ENCODE measurements around the gene UBQLN3.

The UBQLN3 gene

GRCh38 chr11:5553343-5553742, 43.6 kb upstream of the UBQLN3 start:
- peaks cover 9% of the 10 kb centered on the region for H3K4me1 ChIP-seq (ENCODE audit: low read length)
- no peaks in the 10 kb centered on the region for H4K20me1 ChIP-seq (ENCODE audit: insufficient read depth, low read length)
- peak; percentile 10 for DNase-seq
- peak overlapping the region; percentile 19; the same call in 1 of the 2 replicates for H3K4me2 ChIP-seq (ENCODE audit: low read depth, low read length)
- TF ChIP-seq EZH2phosphoT487 (IDR thresholded peaks at IDR 0.05; ENCODE audit: low read length) = no peak
- TF ChIP-seq, protein P1, sequence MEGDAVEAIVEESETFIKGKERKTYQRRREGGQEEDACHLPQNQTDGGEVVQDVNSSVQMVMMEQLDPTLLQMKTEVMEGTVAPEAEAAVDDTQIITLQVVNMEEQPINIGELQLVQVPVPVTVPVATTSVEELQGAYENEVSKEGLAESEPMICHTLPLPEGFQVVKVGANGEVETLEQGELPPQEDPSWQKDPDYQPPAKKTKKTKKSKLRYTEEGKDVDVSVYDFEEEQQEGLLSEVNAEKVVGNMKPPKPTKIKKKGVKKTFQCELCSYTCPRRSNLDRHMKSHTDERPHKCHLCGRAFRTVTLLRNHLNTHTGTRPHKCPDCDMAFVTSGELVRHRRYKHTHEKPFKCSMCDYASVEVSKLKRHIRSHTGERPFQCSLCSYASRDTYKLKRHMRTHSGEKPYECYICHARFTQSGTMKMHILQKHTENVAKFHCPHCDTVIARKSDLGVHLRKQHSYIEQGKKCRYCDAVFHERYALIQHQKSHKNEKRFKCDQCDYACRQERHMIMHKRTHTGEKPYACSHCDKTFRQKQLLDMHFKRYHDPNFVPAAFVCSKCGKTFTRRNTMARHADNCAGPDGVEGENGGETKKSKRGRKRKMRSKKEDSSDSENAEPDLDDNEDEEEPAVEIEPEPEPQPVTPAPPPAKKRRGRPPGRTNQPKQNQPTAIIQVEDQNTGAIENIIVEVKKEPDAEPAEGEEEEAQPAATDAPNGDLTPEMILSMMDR (IDR thresholded peaks at IDR 0.05; ENCODE audit: low read length) = peak; percentile 43
- 0 out of 2 replicates have a peak overlapping the region, but pooled peaks have one; percentile 6 for H2AFZ ChIP-seq (ENCODE audit: low read length)
- H3K9me3 ChIP-seq (replicated peaks; ENCODE audit: insufficient read depth, low read length) = no peaks in the 10 kb centered on the region
- no peak overlapping the region for H3K27ac ChIP-seq (ENCODE audit: low read length)
- no peak overlapping the region; the same call in 1 of the 2 replicates for H3K9ac ChIP-seq (ENCODE audit: low read length)
- no peak overlapping the region for H3K4me3 ChIP-seq (ENCODE audit: low read length)
- no peaks in the 10 kb centered on the region for H3K79me2 ChIP-seq (ENCODE audit: low read length)
- no peaks in the 10 kb centered on the region for H3F3A ChIP-seq (ENCODE audit: insufficient read depth, low read length)
- H3K36me3 ChIP-seq (replicated peaks; ENCODE audit: insufficient read depth, low read length) = no peaks in the 10 kb centered on the region
- H3K9me2 ChIP-seq (replicated peaks; ENCODE audit: insufficient read depth, low read length) = no peaks in the 10 kb centered on the region
- no peaks in the 10 kb centered on the region for H3K27me3 ChIP-seq (replicated peaks; ENCODE audit: insufficient read depth, low read length)

DNA sequence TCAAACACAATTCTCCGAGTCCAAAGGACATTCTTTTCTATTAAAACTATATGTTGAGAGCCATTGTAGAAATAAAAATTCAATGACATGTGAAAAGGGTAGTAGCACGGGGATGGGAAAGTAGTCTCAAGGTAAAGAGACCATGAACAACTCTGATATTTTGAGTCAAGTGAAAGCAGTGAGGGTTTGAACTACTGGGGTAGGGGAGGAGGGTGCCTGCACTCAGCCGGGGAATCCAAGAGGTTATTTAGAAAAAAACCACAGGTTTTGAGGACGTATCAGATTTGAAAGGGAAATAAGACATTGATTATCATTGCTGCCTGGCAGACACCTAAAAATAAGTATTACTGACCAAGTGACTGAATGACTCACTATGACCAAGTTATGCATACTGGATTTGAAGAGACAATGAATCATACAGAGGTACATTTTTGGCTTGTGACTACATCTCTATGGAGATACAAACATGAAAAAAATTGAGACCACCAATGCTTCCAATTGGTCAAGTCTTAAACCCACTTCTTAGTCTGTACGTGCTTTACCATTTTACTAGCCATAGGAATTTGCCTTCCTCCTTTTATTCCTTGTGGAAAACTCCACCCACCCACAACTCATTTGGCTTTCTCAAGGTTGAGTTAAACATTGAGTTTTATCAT, 40.8 kb upstream of the UBQLN3 start:
- Histone ChIP-seq H3K36me3 (replicated peaks; ENCODE audit: insufficient read depth, low read length) (no peaks in the 10 kb centered on the region), H4K20me1 (ENCODE audit: insufficient read depth, low read length) (no peaks in the 10 kb centered on the region), H2AFZ (ENCODE audit: low read length) (no peak overlapping the region), H3K4me3 (ENCODE audit: low read length) (no peak overlapping the region), H3K9me3 (replicated peaks; ENCODE audit: insufficient read depth, low read length) (no peaks in the 10 kb centered on the region), H3K9ac (ENCODE audit: low read length) (no peak overlapping the region), H3K4me1 (ENCODE audit: low read length) (peaks cover 13% of the 10 kb centered on the region), H3K27ac (ENCODE audit: low read length) (no peak overlapping the region), H3K27me3 (replicated peaks; ENCODE audit: insufficient read depth, low read length) (no peaks in the 10 kb centered on the region), H3F3A (ENCODE audit: insufficient read depth, low read length) (no peaks in the 10 kb centered on the region), H3K4me2 (ENCODE audit: low read depth, low read length) (no peak overlapping the region), H3K9me2 (replicated peaks; ENCODE audit: insufficient read depth, low read length) (no peaks in the 10 kb centered on the region), H3K79me2 (ENCODE audit: low read length) (no peaks in the 10 kb centered on the region)
- DNase-seq = no peak
- no peak for TF ChIP-seq EZH2 (optimal IDR thresholded peaks at IDR 0.05; ENCODE audit: low read depth, low read length)
- no peak for TF ChIP-seq EZH2phosphoT487 (IDR thresholded peaks at IDR 0.05; ENCODE audit: low read length)
- TF ChIP-seq, protein P1 (IDR thresholded peaks at IDR 0.05; ENCODE audit: low read length) = no peak

GRCh38 chr11:5548440-5548839, 38.7 kb upstream of the UBQLN3 start, which contains the start of gene OR52H1:
TSS of gene OR52H1 (minus strand) at chr11:5548540. CDS start at chr11:5545505, 3,035 bp downstream.
- no peak for DNase-seq
- H3K79me2 ChIP-seq (ENCODE audit: low read length) = no peaks in the 10 kb centered on the region
- no peak within 1 kb of the TSS for H3K9ac ChIP-seq (ENCODE audit: low read length)
- no peak within 1 kb of the TSS for H2AFZ ChIP-seq (ENCODE audit: low read length)
- no peaks in the 10 kb centered on the region for H3K36me3 ChIP-seq (replicated peaks; ENCODE audit: insufficient read depth, low read length)
- no peak within 1 kb of the TSS for H3K4me3 ChIP-seq (ENCODE audit: low read length)
- H3K4me1 ChIP-seq (ENCODE audit: low read length) = peaks cover 12% of the 10 kb centered on the region
- no peak within 1 kb of the TSS for H3K27ac ChIP-seq (ENCODE audit: low read length)
- no peaks in the 10 kb centered on the region for H3K9me2 ChIP-seq (replicated peaks; ENCODE audit: insufficient read depth, low read length)
- H3K9me3 ChIP-seq (replicated peaks; ENCODE audit: insufficient read depth, low read length) = no peaks in the 10 kb centered on the region
- H3K27me3 ChIP-seq (replicated peaks; ENCODE audit: insufficient read depth, low read length) = no peaks in the 10 kb centered on the region
- no peaks in the 10 kb centered on the region for H3F3A ChIP-seq (ENCODE audit: insufficient read depth, low read length)
- TF ChIP-seq EZH2phosphoT487 (IDR thresholded peaks at IDR 0.05; ENCODE audit: low read length) (no peak), EZH2 (optimal IDR thresholded peaks at IDR 0.05; ENCODE audit: low read depth, low read length) (no peak)
- TF ChIP-seq, protein P1 (IDR thresholded peaks at IDR 0.05; ENCODE audit: low read length) = no peak
- no peaks in the 10 kb centered on the region for H4K20me1 ChIP-seq (ENCODE audit: insufficient read depth, low read length)
- no peak within 1 kb of the TSS for H3K4me2 ChIP-seq (ENCODE audit: low read depth, low read length)
